GM18858 (cell line): ENCODE results near the gene DNAJB13.
A peak's percentile ranks its signal among the peaks of the same experiment; 100 is the strongest.

Experiments used
- ATAC-seq: cut with Tn5 transposase; IDR thresholded peaks from one replicate; pipeline ENCODE4 v1.9.1; 2021; ENCODE audit not compliant: unreplicated experiment

The DNAJB13 gene

DNA sequence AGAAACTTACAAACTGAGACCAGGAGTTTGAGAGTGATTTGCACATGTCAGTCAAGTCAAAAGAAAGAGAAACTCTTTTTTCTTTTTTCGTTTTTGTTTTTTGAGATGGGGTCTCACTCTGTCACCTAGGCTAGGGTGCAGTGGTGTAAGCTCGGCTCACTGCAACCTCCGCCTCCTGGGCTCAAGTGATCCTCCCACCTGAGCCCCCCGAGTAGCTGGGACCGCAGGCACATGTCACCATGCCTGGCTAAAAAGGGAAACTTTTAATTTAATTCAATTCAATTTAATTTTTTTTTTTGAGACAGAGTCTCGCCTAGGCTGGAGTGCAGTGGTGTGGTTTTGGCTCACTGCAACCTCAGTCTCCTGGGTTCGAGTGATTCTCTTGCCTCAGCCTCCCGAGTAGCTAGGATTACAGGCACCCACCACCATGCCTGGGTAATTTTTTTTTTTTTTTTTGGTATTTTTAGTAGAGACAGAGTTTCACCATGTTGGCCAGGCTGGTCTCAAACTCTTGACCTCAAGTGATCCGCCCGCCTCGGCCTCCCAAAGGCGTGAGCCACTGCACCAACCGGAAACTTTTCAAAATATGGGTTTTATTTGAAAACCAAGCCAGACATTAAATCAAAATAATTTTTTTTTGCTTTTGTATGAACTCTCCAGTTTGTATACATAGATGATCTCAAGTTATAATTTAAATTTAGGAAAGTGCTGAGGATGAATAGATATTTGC lies 48.2 kb downstream of the DNAJB13 start:
- no peak for ATAC-seq

DNA sequence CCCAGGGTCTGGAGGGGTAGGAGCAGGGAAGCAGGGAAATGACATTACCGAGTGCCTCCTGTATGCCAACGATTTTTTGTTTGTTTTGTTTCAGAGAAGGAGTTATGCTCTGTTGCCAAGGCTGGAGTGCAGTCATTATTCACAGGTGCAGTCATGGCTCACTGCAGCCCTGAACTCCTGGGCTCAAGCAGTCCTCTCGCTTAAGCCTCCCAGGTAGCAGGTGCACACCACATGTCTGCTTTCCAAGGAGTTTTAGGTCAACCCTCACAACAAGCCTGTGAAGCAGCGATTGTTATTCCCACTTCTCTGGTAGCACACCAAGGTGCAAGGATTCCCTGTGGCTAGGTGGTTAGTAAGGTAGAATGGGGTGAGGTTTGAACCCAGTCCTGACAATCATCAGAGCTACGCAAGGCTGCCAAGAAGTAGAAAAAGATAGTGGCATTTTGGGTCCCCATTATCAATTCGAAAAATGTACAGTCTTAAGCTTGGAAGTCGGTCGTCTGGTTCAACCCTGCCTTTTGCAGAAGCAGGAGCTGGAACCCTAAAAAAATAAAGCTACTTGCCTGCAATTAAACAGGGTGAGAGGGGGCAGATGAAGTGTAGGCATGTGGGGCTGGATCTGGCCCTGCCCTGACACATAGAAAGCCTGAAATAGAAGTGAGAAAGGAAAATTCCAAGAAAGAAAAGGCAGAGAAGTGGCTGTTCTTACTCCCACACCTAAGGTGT lies 48.9 kb downstream of the DNAJB13 start:
- ATAC-seq, result no peak

DNA sequence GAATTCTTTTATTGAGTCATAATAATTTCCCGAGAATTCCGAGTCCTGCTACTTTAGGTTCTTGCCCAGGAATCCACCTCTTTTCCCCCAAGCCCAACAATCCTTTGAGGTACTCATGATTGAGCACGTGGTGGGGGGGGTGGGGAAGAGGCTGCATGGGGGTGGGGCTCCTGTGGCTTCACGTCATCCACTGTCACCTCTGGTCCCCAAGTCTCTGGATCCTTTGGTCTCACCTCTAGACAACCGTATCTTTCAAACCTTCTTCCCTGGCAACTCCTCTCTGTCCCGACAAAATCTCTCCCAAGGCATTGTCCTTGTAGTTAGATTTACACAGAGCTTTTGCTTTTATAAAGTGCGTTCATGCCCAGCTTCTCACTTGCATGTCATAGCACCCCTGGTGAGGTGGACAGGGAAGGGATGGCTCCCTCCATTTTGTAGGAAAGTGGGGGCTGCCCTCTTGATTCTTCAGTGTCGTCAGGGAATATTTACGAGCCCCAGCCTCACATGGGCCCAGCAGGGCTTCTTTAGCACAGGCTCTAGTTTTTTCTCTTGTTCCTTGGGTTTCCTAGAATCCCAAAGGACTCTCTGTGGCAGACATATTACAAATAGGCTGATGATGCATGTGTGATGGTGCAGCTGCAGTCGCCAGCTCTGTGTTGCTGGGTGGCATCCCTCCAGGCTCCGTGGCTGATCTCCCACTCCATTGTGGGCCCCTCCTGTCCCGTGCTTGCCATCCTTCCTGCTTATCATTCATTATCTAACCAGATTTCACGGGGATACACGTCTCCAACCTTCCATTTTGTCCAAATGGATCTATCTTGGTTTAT lies 49.7 kb downstream of the DNAJB13 start:
- no peak for ATAC-seq

DNA sequence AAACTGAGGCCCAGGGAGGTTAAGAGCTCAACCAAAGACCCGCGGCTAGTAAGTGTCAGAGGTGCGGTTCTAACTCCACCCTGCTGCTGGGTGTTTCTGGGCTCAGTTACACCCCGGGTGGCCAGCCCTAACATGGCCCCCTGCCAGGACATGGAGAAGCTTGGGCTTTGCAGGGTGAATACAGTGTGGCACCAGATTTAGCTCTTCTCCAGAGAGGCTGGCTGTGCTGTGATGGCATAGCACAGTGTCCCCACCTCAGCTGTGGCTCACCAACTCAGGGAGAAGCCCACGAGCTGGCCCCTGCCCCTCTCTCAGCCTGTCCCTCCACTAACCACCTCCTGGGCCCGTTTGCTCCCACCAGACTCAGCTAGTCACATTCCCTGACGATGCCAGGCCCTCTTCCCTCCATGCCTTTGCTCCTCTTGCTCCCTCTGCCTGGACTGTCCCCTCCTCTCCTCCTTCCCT lies 51.0 kb downstream of the DNAJB13 start:
- ATAC-seq, result no peak

DNA sequence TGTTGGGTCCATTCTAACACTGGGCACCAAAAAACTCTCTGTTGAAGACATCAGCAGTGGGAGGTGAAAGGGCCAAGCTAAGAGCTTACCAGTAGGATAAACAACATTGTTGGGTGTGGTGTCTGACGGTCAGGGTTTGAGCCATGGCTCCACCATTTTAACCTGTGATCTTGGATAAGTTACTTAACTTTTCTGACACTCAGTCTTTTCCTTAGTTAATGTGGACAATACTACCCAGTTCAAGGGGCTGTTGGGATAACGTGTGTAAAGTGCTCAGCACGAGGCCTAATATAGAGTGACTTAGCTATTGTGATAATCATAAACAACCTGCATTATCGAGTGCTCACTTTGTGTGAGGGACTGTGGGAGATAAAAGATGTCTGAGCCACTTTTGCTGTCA lies 52.0 kb downstream of the DNAJB13 start:
- ATAC-seq, result no peak

DNA sequence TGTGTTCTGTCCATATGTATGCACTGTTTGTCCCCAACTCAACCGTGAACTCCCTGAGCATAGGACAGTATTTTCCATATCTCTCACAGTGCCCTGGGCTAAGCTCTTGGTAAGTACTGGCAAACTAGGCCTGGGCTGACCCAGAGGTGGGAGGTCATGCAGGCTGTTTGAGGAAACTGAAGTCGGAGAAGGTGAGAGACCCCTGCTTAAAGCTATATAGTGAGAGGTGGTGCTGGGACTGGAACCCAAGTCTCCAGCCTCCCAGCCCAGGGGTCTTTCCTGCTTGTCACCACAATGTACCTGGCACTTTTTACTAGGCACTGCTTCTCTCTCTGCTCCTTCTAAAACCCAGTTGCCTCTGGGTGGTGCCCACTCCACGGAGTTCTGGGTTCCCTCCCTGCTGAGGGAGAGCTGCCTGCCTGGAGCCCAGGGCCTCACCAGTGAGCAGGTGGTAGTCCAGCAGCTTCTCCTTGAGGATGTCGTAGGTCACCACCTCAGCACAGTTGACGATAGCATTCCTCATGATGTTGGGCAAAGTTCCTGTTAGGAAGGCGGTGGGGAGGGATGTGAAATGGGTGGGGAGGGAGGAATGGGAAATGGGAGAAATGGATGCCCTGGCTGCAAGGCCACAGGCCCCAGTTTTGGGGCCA lies 53.3 kb downstream of the DNAJB13 start:
- ATAC-seq, result no peak

DNA sequence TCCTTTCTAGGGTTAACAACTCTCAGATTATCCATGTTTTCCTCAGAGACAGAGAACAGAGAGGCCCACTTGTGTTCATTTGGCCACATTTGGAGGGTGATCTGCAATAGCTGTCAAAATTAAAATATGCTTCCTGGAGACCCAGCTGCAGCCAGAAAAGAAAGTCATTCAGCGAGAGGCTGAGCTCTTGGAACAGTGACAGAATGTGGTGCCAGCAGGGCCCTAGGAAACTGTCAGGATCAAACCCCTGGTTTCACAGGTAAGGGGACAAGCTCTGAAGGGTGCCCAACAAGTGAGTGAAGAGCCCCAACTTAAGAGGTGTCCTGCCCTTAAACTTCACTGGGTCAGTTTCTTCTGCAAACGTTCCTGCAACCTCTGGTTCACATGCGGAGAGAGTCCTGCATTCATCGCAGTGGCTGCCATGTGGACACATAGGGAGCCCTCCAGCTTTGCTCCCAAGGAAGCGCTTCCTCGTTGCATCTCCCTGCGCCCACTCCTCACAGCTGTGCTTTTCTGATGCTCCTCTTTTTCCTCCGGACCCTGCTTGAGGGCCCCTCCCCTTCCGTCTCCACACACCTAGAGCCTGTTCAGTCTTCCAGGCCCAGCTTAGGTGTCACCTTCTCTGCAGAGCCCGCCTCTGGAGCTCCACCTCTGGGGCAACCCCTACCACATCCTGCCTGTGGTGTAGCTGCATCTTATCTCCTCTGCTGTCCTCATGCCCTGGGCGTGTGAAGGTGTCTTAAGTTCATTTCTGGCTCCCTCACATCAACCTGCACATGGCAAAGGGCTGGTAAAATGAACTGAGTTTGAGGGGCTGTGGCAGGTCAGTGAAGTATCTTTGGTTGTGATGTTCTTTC lies 54.2 kb downstream of the DNAJB13 start:
- ATAC-seq, result no peak

DNA sequence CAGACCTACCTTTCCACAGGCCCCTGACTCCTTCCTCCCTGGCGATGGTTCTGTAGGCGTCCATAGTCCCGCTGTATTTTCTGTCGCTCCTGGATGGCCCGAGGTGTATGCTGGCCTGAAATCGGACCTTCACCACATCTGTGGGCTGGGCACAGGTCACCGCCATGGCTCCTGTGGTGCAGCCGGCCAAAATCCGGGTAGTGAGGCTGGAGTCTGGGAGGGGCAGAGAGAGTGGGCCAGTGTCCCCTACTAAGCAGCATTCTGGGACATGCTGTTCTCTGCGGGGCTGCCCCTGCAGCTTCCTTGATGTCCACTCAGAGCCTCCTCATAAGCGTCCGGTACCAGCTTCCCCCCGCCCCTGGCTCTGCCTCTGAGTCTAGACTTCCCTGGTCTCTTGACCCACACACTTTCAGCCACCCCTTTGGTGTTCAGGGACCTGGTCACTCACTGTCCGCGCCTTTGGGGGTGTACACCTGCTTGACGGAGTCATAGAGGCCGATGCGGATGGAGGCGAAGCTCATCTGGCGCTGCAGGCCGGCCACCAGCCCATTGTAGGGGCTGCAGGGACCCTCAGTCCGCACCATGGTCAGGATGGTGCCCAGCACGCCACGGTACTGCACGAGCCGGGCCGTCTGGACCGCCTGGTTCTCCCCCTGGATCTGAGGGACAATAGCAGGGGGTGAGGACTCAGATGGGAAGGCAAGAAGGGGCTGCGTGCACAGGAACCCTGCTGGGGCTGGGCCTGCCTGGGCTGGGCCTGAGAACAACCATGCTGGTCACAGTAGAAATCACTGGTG lies 55.1 kb downstream of the DNAJB13 start:
- ATAC-seq, result no peak

DNA sequence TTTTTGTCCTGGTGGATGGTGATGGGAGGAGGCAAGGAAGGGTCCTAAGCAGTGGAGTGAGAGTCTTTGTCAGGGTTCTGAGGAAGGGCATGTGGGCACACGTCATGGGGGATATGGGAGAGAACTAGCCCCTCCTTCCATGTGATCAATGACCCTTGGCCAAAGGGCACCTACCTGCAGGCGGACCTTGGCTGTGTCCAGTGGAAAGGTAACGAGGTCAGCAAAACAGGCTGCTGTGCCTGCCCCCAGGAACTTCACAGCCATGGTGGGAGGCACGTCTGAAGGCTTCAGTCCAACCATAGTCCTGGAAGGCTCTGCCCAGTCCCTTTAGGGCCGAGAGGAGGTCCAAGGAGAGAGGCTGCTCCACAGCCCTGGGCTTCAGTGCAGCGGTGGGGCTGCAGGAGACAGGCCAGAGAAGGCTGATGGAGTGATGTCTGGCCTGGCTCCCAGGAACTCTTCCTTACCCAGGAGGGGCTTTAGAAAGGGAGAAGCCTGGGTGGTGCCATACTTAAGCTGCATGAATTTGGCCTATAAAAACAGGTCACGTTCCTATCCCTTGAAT lies 56.0 kb downstream of the DNAJB13 start:
- ATAC-seq, result no peak

DNA sequence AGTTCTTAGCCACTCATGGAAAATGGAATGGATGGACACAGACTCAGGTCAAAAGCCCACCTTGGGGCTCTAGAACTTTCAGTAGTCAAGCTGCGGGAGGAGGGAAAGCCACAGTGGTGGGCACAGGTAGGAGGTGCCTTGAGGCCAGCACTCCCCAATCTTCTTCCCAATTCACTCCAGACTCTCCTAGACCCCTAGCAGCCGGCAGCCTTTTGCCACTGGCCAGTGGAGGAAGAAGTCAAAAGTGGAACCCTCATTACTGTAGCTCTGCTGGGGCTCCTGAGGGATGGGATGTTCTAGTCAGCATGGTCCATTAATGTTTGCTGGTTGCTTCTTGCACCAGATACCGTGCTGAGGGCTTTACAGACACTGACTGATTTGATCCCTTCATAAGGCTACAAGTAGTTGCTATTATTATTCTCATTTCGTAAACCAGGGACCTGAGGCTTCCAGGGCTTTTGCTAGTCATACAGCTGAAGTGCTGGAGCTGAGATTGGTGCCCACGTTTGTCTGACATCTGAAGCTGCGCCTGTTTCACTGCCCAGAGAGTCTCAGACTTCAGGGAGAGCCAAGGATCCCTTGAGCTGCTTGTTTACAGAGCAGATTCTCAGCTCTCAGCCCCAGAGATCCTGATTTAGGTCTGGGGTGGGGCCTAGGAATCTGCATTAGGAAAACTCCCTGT lies 57.0 kb downstream of the DNAJB13 start:
- ATAC-seq, result no peak

DNA sequence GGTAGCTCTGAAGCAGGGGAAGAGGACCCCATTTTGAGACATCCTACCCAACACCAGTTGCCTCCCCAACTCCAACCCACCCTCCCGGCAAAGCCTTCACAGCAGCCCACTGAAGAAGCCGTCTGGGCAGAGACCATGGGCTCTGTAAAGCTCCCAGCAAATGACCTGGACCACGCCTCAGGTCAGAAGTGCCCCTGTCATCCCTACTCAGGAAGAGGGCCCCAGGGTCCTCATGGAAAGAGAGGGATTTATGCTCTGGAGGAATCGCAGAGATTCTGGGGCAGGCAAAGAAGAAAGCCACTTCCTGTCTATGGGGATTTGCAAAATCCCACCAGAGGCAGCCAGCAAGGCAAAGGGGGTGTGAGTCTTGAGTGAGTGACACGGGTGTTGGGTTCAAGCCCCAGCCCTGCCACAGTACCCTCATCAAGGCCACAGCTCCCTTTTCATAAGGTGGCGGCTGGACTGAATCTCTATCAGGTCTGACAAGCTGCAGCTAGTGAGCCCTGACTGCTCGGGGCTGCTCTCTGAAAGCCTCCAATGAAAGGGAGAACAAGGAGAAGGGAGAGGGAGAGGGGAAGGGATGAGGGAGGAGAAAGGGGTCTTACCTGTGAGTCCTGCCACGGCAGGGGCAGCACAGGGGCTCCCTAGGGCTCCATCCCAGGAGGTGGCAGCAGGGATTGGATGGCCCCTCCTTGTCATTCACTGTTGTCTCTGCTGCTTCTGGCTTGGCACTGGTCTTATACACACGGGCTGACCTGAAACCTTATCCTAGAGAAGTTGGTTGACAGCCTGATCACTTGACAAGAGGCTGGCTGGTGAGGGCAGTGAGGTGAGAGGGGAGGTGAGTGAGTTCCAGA lies 57.8 kb downstream of the DNAJB13 start, which contains the start of gene UCP3:
Gene UCP3 (minus strand): TSS at position 713 of the 857 bp plus-strand sequence. CDS start 2,043 bp downstream, outside the sequence.
- no peak for ATAC-seq

DNA sequence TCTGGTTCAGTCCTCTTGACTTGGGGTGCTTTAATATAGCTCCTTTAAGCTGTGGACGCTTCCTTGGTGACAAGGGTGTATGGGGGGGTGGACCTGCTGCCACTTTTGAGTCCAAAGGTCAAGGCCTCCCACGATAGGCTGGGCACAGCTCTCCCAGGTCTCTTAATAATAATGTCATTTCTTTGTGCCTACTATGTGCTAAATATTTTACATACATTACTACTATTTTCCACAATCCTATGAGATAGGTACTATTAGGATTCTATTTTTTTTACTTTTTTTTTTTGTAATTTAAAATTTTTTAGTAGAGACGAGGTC lies 58.4 kb downstream of the DNAJB13 start:
- no peak for ATAC-seq

DNA sequence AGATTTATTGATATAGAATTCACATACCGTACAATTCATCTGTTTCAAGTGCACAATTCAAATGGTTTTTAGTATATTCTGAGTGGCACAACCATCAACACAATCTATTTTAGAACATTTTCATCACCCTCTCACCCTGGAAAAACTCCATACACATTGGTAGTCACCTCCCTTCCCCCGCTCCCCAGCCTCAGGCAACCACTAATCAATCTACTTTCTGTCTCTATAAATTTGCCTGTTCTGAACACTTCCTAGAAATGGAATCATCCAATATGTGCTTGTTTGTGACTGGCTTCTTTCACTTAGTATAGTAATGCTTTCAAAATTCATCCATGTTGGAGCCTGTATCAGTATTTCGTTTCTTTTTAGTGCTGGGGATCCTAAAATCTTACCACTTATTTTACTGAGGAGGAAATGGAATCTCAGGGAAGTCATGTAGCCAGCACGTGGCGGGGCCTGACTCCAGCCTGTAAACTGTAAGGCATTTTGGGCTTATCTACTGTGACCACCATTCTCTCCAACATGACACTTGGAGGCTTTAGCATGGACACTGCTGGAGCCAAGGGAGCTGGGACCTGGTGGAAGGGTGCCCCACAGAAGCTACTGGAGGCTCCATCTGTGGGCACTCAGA lies 59.0 kb downstream of the DNAJB13 start:
- ATAC-seq, result no peak

DNA sequence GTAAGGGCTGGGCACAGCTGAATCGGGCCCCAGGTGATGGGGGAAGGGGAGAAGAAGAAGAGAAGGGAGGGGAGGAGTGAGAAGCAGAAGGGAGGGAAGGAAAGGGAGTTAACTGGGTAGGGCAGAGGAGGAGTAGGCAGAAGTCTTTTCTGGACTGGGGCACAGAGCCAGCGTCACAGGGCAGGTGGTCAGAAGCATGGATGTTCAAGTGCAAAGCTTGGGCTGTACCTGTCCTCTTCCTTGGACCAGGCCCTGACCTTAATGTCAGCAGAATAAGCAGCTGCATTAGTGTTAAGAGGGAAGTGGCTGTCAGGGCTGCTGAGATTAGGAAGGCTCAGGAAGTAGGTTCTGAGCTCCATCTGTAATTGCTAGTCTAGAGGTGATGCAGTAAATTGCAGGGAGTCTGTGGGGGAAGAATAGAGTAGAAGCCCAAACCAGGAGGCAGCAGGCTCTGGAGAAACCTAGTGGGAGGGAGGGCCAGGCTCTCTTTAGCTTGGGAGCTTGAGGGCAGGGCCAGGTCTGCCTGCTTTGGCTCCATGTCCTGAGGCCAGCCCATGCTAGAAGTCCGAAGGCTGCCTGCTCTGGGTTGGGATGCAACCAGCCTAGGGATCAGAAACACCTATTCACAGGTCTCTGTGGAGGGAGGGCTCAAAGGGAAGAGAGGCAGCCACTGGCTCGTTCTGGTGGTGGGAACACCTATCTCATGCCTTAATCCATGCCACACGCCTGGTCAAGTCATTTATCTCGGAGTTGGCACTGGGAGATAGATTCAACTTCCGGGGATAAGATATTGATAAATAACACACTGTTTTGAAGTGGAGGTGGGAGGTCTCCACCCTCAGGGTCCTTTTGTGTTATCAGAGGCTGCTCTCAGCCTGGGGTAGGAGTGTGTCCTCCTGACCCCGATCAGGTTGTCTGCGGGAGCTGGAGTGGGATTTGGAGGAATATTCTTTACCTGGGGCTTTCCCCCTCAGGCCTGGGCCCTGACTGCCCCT lies 59.8 kb downstream of the DNAJB13 start:
- ATAC-seq, result no peak

DNA sequence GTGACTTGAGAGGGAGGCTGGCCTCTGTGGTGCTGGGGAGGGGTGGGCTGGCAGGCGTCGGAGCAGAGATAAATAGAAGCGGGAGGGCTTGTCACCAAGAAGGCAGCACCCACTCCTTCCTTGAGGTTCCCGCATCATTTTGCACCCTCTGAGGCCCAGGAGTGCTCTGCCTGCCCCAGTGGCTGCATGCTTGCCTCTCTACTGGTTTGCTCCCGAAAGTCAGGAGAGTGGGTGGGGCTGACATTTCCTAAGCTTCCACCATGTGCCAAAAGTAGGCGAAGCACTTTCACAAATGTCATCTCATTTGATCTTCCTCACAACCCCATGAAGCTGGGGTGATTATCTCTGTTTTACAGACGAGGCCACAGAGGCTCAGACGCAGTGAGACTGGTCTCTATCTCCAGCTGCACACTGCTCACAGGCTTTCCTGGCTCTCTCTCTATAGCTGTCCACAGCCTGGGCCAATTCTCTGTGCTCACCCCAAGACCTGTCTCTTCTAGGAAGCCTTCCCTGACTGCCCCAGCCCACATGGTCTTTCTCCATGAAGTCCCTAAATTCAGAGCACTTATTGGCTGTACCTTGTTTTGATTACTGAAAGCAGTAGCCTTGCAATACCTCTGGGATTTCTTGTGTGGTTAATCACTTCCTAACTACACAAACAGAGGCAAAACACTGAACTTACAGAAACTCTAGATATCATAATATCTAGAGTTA lies 60.7 kb downstream of the DNAJB13 start:
- ATAC-seq, result peak; percentile 62
